Heart left ventricle (tissue), 16 donors: ENCODE data around the gene ZNF618. TPM values are rescaled to one million over a fixed set of nuclear protein-coding genes. Genes with fewer than 3 reads are reported as not detected.

Source experiments
- ATAC-seq, 4 donors: fragments of 200-7000 bp; cut with Tn5 transposase; one replicate each; pipeline ENCODE4 v1.9.1; 2020 to 2022; ENCODE audit warnings: moderate library complexity in 4 of 4, mild to moderate bottlenecking in 3 of 4, moderate number of reproducible peaks in 1 of 4
- DNase-seq, 5 donors: peaks; one replicate each; pipeline ENCODE4 v3.0.0-alpha.2; 2020
- H3K27ac ChIP-seq, 12 donors: fragments of 200-600 bp; sonication (generic) in 4 of 12; one replicate each; pipeline versions ENCODE4 v1.5.0 to v1.8.0; 2016 to 2022; ENCODE audit warnings: mild to moderate bottlenecking in 2 of 12
- H3K27me3 ChIP-seq, 9 donors: fragments of 200-600 bp; sonication (generic) in 2 of 9; one replicate each; pipeline versions ENCODE4 v1.5.1 to v1.8.0; 2016 to 2022; ENCODE audit warnings: mild to moderate bottlenecking in 3 of 9
- H3K36me3 ChIP-seq, 9 donors: fragments of 200-600 bp; sonication (generic) in 2 of 9; one replicate each; pipeline versions ENCODE4 v1.5.0 to v1.8.0; 2018 to 2022; ENCODE audit warnings: mild to moderate bottlenecking in 2 of 9
- H3K4me1 ChIP-seq, 12 donors: fragments of 200-600 bp; sonication (generic) in 4 of 12; one replicate each; pipeline versions ENCODE4 v1.5.0 to v1.8.0; 2016 to 2022; ENCODE audit warnings: mild to moderate bottlenecking in 3 of 12
- H3K4me3 ChIP-seq, 12 donors: fragments of 200-600 bp; sonication (generic) in 4 of 12; one replicate each; pipeline versions ENCODE4 v1.5.0 to v1.8.0; 2017 to 2022; ENCODE audit warnings: mild to moderate bottlenecking in 9 of 12, moderate library complexity in 4 of 12
- H3K9me3 ChIP-seq, 12 donors: fragments of 200-600 bp; sonication (generic) in 4 of 12; one replicate each; pipeline versions ENCODE4 v1.5.0 to v1.8.0; 2016 to 2022; ENCODE audit warnings: mild to moderate bottlenecking in 1 of 12
- POLR2A ChIP-seq, 2 donors: fragments of 450-650 bp; IDR thresholded peaks; one replicate each; pipeline ENCODE4 v1.6.1; 2017; ENCODE audit warnings: antibody characterized with exemption in 2 of 2, mild to moderate bottlenecking in 2 of 2, moderate library complexity in 2 of 2
- WGBS, 4 donors: extraction: QIAGEN DNeasy Blood & Tissue Kit in 2 of 4; methylation state at CpG; one replicate each; pipeline versions ENCODE4 v1.1.5 to v1.1.7; 2013 to 2018; 5-methylcytosine and 5-hydroxymethylcytosine counted together
- intact Hi-C, 10 donors: fragments of 100-400 bp; cut with DNase I; formaldehyde crosslinking; loops; one replicate each; pipeline versions ENCODE4 v1.11.1 to v1.14.2; 2022
- polyA plus RNA-seq, 2 donors: library from polyadenylated mRNA; stranded (reverse); fragments of 200-250 nt; gene quantifications; one replicate each; pipeline ENCODE4 v1.2.3, GENCODE V29; 2013
- total RNA-seq, 9 donors: library from RNA; depleted of rRNA in 2 of 9; stranded (reverse); fragments of >200 nt in 2 of 9; fragmentation: NEBNext Ultra II Directional in 3 of 9; extraction: Animal tissue kit (Norgen Biotek cat#: 25700) in 3 of 9; gene quantifications; one replicate each; pipeline versions ENCODE4 v1.1.0 to v1.2.4, GENCODE V29; 2016 to 2023
- TF ChIP-seq, protein P1 (sequence below), 12 donors: fragments of 200-600 bp; sonication (generic) in 4 of 12; IDR thresholded peaks; one replicate each; pipeline versions ENCODE4 v1.5.0 to v1.8.0; 2018 to 2022; ENCODE audit warnings: antibody characterized with exemption in 12 of 12, mild to moderate bottlenecking in 5 of 12
- donor health status: ischemic (EF 13 %, LVEDD 7.1; RV severe dilation, severe dysfunction).
- donor health status: healthy with polysubstance abuse.
- donor health status: DM: no; HTN: yes; CAD: no.
- donor health status: DM: no; HTN: no; CAD: no.
- donor health status: ischemic (EF 25% LVEDD 6.9; RV normal size, moderate dysfunction).
- donor health status: ischemic (EF 25% LVEDD 5.7; RV mildly dilated, moderate dysfunction).
- donor health status: healthy.
- donor health status: DM: yes; HTN: yes; CAD: no.
- donor health status: ischemic (EF 35%, LVEDD 5.7; RV mildly dilated, moderate dysfunction).
- donor health status: nonischemic (EF 11% LVEDD 7.7; RV severe dilation, severe dysfunction).
- donor health status: DM: yes; HTN: yes; CAD: no.
- donor health status: PGD.
- donor health status: ischemic (EF 29% LVEDD 5.4; RV normal size, mild dysfunction).
- donor health status: nonischemic (EF 23%, LVEDD 6.1; RV moderate dilation, normal function).

Gene ZNF618
- total and polyA plus RNA-seq, 11 donors, result 0.81 to 4.2 (median 1.7) TPM

DNA sequence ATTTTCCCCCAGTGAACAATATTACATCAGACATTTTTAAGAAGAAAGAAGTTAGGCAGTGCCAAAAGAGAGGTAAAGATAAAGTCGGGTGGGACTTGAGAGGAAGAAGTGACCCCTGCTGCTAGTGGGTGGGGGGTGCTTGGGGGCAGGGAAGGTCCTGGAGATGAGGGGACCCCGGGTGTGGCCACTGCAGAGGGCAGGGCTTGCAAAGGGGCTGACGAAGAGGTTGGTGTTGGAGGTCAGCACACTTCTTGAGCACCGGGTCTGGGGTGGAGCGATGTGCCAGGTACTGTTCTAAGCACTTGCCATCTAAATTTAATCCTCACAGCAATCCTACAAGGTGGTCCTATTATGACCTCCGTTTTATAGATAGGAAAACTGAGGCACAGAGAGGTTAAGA is 140.0 kb downstream of the ZNF618 start:
- ATAC-seq, result no peak
- Histone ChIP-seq H3K9me3 (peaks cover 0 to 46% (median 0%) of the 10 kb centered on the region in 12 donors), H3K27ac (no peak overlapping the region), H3K4me3 (no peak overlapping the region), H3K27me3 (no peaks in the 10 kb centered on the region), H3K36me3 (peaks cover 0 to 41% (median 10%) of the 10 kb centered on the region in 9 donors), H3K4me1 (no peaks in the 10 kb centered on the region)
- TF ChIP-seq POLR2A (IDR thresholded peaks at IDR 0.05), result no peak
- TF ChIP-seq, protein P1, sequence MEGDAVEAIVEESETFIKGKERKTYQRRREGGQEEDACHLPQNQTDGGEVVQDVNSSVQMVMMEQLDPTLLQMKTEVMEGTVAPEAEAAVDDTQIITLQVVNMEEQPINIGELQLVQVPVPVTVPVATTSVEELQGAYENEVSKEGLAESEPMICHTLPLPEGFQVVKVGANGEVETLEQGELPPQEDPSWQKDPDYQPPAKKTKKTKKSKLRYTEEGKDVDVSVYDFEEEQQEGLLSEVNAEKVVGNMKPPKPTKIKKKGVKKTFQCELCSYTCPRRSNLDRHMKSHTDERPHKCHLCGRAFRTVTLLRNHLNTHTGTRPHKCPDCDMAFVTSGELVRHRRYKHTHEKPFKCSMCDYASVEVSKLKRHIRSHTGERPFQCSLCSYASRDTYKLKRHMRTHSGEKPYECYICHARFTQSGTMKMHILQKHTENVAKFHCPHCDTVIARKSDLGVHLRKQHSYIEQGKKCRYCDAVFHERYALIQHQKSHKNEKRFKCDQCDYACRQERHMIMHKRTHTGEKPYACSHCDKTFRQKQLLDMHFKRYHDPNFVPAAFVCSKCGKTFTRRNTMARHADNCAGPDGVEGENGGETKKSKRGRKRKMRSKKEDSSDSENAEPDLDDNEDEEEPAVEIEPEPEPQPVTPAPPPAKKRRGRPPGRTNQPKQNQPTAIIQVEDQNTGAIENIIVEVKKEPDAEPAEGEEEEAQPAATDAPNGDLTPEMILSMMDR (IDR thresholded peaks at IDR 0.05), result no peak
- peak in 2 of 5 donors; percentile 2 to 12 for DNase-seq
- intact Hi-C loops, result no loop called here
- WGBS, 4 donors, result 91 to 93% (median 93%) methylated on average over 6 of the region's 6 CpGs

DNA sequence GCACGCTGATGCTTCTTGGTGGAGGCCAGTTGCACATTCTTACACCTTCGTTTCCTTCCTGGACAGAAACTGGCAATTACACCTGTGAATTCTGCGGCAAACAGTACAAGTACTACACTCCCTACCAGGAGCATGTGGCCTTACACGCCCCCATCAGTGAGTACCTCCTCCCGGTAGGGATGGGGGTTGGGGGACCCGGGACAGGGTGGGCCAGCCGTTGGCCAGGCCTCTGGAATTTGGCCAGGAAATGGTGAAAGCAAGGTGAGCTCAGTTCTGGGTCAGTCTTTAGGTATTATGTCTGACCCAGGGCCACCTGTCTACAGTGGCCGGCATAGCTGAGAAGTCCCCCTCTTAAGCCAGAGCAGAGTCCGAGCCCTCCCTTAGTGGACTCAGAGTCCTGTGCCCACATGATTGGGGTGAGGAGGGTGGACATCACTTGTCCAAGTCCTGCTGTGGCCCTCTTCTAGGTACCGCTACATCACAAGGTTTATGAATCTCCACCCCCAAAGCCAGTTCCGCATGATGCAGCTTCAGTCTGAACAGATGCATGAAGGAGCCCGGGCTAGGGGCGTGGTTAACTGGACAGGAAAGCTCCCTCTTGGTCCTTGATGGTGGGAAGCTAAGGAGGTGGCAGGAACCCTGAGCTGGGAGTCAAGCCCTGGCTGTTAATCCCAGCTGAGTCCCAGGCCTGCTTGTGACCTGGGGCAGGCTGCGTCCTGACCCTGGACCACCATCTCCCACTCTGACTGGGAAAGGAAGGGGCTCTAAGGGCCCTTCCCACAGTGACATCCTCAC is 140.7 kb downstream of the ZNF618 start:
- WGBS, 4 donors, result 93 to 97% (median 94%) methylated on average over 8 to 14 of the region's 14 CpGs
- H3K9me3 ChIP-seq, result peaks cover 0 to 49% (median 3%) of the 10 kb centered on the region in 12 donors

DNA sequence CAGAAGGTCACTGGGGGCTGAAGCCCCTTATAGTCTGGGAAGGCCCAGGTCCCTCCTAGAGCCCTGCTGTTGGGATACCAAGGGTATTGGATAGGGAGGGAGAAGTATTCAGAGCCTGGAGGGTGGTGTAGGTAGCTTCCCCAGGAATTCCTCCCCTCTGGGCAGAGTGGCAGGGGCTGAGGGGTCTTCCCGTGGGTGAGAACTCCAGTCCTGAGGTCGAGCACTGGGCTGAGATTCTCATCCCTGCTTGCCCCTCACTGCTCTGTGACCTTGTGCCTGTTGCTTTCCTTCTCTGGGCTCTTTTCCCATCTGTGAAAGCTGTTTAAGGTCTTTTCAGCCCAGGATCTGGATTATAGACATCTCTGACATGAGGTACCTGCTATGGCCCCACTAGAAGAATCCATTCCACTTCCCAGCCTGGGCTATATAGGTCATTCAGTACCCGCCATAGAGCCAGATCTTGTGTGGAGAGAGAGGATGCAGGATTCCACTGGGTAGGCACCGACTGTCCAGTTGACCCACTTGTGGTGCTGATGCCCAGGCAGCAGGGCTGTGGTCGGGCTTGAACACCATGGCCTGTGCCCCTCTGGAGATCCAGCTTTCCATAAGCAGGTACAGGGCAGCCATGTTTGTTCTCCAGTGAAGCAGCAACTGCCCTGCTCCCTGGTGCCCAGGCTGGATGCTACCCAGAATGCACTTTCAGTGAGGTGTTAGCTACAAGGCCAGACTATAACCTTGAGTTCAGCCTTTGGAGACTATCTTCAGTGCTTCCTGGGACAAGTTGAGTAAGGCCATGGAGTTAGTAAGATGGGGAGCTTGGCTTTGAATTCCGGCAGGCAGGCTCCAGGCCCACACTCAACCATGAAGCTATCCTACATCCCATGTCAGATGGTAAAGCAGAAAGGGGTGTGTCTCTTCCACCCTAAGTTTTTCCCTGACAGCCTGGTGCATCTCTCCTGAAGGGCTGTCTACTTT is 141.9 kb downstream of the ZNF618 start:
- ATAC-seq (peak in 1 of 4 donors; percentile 42), DNase-seq (no peak)
- Histone ChIP-seq H3K36me3 (peaks cover 0 to 39% (median 7%) of the 10 kb centered on the region in 9 donors), H3K27me3 (no peaks in the 10 kb centered on the region), H3K4me3 (no peak overlapping the region), H3K4me1 (no peaks in the 10 kb centered on the region), H3K9me3 (peaks cover 0 to 50% (median 12%) of the 10 kb centered on the region in 12 donors), H3K27ac (no peak overlapping the region)
- TF ChIP-seq, protein P1 (IDR thresholded peaks at IDR 0.05), result no peak
- no peak for TF ChIP-seq POLR2A (IDR thresholded peaks at IDR 0.05)
- intact Hi-C loops, result no loop called here
- WGBS, 4 donors, result 89 to 96% (median 92%) methylated on average over 6 of the region's 6 CpGs

More for the DNA sequence above, 140.7 kb downstream of the ZNF618 start:
- Histone ChIP-seq H3K4me3 (no peak overlapping the region), H3K27ac (no peak overlapping the region), H3K36me3 (peaks cover 0 to 34% (median 7%) of the 10 kb centered on the region in 9 donors), H3K27me3 (no peaks in the 10 kb centered on the region), H3K4me1 (no peaks in the 10 kb centered on the region)
- TF ChIP-seq, protein P1 (IDR thresholded peaks at IDR 0.05), result no peak
- TF ChIP-seq POLR2A (IDR thresholded peaks at IDR 0.05), result no peak
- no peak for ATAC-seq
- DNase-seq, result peak in 2 of 5 donors; percentile 5 to 12
- intact Hi-C loops, result no loop called here
